Urinary bladder (tissue), 4 donors: Measurements from ENCODE around the gene RBBP7. TPM values are rescaled to one million over a fixed set of nuclear protein-coding genes. Genes with fewer than 3 reads are reported as not detected.

Source experiments
- DNase-seq: peaks from one replicate; pipeline ENCODE4 v3.0.0-alpha.2; 2015; ENCODE audit errors: extremely low spot score
- H3K27ac ChIP-seq: one replicate; pipeline ENCODE4 v1.5.1; 2013; ENCODE audit warnings: low read depth, mild to moderate bottlenecking, moderate library complexity
- H3K36me3 ChIP-seq: one replicate; pipeline ENCODE4 v1.6.1; 2013; ENCODE audit warnings: mild to moderate bottlenecking, moderate library complexity; ENCODE audit not compliant: insufficient read depth
- H3K4me1 ChIP-seq: one replicate; pipeline ENCODE4 v1.6.1; 2013; ENCODE audit warnings: mild to moderate bottlenecking, moderate library complexity; ENCODE audit not compliant: insufficient read depth
- H3K4me3 ChIP-seq: one replicate; pipeline ENCODE4 v1.5.1; 2013; ENCODE audit warnings: low read depth, low read length
- WGBS: extraction: QIAGEN DNeasy Blood & Tissue Kit; methylation state at CpG from one replicate; pipeline ENCODE4 v1.1.7; 2013; 5-methylcytosine and 5-hydroxymethylcytosine counted together
- polyA plus RNA-seq: library from polyadenylated mRNA; stranded (reverse); fragments of 200-250 nt; gene quantifications from one replicate; pipeline ENCODE4 v1.2.3, GENCODE V29; 2013
- total RNA-seq: library from RNA; depleted of rRNA; stranded (reverse); fragments of >200 nt; gene quantifications from one replicate; pipeline ENCODE4 v1.2.3, GENCODE V29; 2014
- donor health status: healthy with polysubstance abuse.
- donor health status: healthy.

Gene RBBP7
- total and polyA plus RNA-seq, 2 donors = 121 to 128 TPM

- Histone ChIP-seq H3K4me1 (no peaks in the 10 kb centered on the region), H3K4me3 (no peak overlapping the region), H3K27ac (no peak overlapping the region), H3K36me3 (no peaks in the 10 kb centered on the region)
- DNase-seq = no peak
- WGBS = 97% methylated on average over 3 of the region's 3 CpGs
Observed at GRCh38 chrX:16851827-16852226, 18.3 kb downstream of the RBBP7 start.

DNA sequence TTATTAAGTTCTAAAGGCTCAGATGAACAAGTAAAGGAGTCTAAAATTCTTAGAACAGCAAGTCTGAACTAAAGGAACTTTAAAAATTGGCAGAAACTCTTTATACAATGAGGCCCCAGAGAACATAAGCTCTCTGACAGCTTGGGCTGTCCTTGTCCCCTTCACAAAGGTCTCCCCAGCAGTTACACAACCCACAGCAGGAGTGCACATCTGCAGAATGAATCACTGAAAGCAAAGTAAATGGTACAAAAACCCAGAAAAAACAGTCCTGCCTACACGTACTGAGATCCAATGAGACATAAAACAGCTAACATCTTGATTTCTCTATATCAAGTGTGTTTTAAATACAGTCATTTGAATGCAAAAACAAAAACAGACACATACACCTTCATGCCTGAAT, 18.7 kb downstream of the RBBP7 start:
- 49% methylated on average over 1 of the region's 1 CpG for WGBS
- Histone ChIP-seq H3K27ac (no peak overlapping the region), H3K36me3 (no peaks in the 10 kb centered on the region), H3K4me3 (no peak overlapping the region), H3K4me1 (no peaks in the 10 kb centered on the region)
- no peak for DNase-seq

GRCh38 chrX:16848541-16848940, 21.6 kb downstream of the RBBP7 start:
- 50% methylated on average over 6 of the region's 6 CpGs for WGBS
- Histone ChIP-seq H3K4me3 (no peak overlapping the region), H3K4me1 (no peaks in the 10 kb centered on the region), H3K36me3 (peaks cover 1% of the 10 kb centered on the region), H3K27ac (no peak overlapping the region)
- no peak for DNase-seq

- no peak for DNase-seq
- Histone ChIP-seq H3K36me3 (peaks cover 1% of the 10 kb centered on the region), H3K4me1 (no peaks in the 10 kb centered on the region), H3K27ac (no peak overlapping the region), H3K4me3 (no peak overlapping the region)
- 61% methylated on average over 2 of the region's 2 CpGs for WGBS
Observed at GRCh38 chrX:16845686-16846085, 24.5 kb downstream of the RBBP7 start.

DNA sequence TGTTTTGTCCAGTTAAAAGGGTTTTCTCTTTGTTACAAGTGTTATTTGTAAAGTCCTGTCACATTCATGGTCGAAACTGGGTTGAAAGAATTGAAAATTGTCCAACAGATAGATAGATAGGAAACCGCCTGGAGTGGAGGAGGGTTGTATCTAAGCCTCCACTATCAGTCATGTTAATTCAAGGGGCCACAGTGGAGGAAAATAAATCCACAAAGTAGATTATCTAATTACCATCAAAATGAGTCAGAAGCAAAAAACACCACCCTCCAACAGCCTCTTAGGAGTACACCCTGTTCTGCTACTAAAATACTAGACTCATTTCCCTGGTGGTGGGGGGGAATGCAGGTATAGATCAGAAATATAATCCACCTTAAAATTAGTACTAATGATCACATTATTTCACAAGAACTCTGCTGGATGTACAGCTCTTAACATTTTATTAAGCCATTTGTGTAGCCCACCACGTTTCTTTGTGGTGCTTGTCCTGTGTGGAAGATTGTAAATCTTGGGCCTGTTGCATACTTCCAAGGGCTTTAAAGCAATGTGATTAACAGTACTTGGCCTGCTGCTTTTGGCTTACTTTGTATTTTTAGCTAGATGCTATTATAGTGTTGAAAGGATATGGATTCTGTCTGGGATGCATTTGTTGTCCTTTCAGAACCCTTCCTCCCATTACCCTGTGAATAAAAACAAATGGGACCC, 26.8 kb downstream of the RBBP7 start:
- H3K4me3 ChIP-seq = no peak overlapping the region
- H3K27ac ChIP-seq = no peak overlapping the region
- no peak for DNase-seq
- WGBS = 45% methylated on average over 3 of the region's 3 CpGs
- peaks cover 1% of the 10 kb centered on the region for H3K36me3 ChIP-seq
- H3K4me1 ChIP-seq = no peaks in the 10 kb centered on the region

- Histone ChIP-seq H3K36me3 (peaks cover 1% of the 10 kb centered on the region), H3K4me3 (no peak overlapping the region), H3K27ac (no peak overlapping the region), H3K4me1 (no peaks in the 10 kb centered on the region)
- WGBS = 74% methylated on average over 3 of the region's 3 CpGs
- no peak for DNase-seq
Observed at GRCh38 chrX:16842684-16843083, 27.5 kb downstream of the RBBP7 start.

GRCh38 chrX:16839852-16840460, 30.2 kb downstream of the RBBP7 start:
- DNase-seq = no peak
- peak overlapping the region; percentile 6 for H3K27ac ChIP-seq

DNA sequence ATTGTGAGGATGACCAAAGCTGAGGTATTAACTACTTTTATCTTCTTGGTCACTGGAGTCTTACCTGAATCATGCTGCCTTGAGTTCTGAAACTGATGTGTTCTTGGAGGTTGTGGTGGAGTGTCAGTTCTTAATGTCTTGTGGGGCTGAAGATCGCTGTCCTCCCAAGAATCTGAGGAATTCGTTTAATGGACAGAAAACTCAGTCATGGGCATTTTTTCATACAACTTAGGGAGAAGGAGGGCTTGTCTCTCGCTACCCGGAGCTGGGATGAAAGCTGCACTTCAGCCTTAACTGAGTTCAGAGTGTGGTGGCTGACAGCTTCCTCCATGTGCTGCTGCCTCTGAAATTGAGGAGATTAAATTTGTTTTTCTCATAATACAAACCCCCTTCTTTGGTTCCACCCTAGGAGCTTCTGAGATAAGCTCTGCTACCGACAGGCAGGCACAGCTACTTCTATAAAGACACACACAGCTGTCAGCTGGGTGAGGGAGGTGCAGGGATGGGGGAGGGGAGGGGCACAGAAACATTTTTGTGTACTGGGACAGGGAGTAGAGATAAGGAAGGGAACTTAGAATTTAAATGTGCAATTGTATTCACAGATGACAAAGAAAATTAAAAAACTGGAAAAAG, 30.8 kb downstream of the RBBP7 start:
- Histone ChIP-seq H3K36me3 (no peaks in the 10 kb centered on the region), H3K27ac (peak overlapping the region; percentile 6), H3K4me3 (no peak overlapping the region), H3K4me1 (no peaks in the 10 kb centered on the region)
- DNase-seq = no peak
- 47% methylated on average over 5 of the region's 5 CpGs for WGBS

More at GRCh38 chrX:16839852-16840460, 30.2 kb downstream of the RBBP7 start:
- H3K36me3 ChIP-seq = no peaks in the 10 kb centered on the region
- 75% methylated on average over 14 of the region's 14 CpGs for WGBS
- no peak overlapping the region for H3K4me3 ChIP-seq
- no peaks in the 10 kb centered on the region for H3K4me1 ChIP-seq

GRCh38 chrX:16838202-16839066, 31.7 kb downstream of the RBBP7 start:
- no peak overlapping the region for H3K4me3 ChIP-seq
- 61% methylated on average over 11 of the region's 11 CpGs for WGBS
- H3K27ac ChIP-seq = no peak overlapping the region

GRCh38 chrX:16836371-16836770, 33.8 kb downstream of the RBBP7 start:
- no peaks in the 10 kb centered on the region for H3K4me1 ChIP-seq
- no peaks in the 10 kb centered on the region for H3K36me3 ChIP-seq
- H3K4me3 ChIP-seq = no peak overlapping the region
- 67% methylated on average over 9 of the region's 9 CpGs for WGBS
- no peak for DNase-seq
- H3K27ac ChIP-seq = no peak overlapping the region

More at GRCh38 chrX:16838202-16839066, 31.7 kb downstream of the RBBP7 start:
- H3K4me1 ChIP-seq = no peaks in the 10 kb centered on the region
- no peaks in the 10 kb centered on the region for H3K36me3 ChIP-seq
- no peak for DNase-seq

GRCh38 chrX:16834806-16835205, 35.4 kb downstream of the RBBP7 start:
- Histone ChIP-seq H3K27ac (no peak overlapping the region), H3K36me3 (no peaks in the 10 kb centered on the region), H3K4me1 (no peaks in the 10 kb centered on the region), H3K4me3 (no peak overlapping the region)
- DNase-seq = no peak
- WGBS = 85% methylated on average over 6 of the region's 6 CpGs

DNA sequence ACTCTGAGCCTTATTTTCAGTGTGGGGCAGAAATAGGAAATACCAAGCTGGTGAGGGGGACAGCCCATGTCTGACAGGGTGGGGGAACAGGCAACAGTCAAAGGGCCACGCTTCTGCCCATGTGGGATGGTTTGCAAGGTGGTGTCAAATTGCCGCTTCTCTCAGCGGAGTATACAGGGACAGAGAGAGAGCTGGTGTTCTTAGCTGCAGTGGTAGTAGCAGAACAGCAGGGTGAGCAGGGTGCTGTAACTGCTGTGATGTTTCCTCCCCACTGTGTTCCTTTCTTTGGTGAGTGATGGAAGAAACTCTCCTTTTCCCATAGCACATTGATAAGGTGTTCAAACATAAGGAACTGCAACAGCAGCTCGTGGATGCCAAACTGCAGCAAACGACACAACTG, 37.9 kb downstream of the RBBP7 start:
- H3K4me1 ChIP-seq = no peaks in the 10 kb centered on the region
- no peaks in the 10 kb centered on the region for H3K36me3 ChIP-seq
- no peak overlapping the region for H3K4me3 ChIP-seq
- DNase-seq = no peak
- 65% methylated on average over 5 of the region's 5 CpGs for WGBS
- H3K27ac ChIP-seq = no peak overlapping the region

GRCh38 chrX:16828124-16828908, 41.8 kb downstream of the RBBP7 start:
- Histone ChIP-seq H3K4me1 (no peaks in the 10 kb centered on the region), H3K27ac (peak overlapping the region; percentile 79), H3K4me3 (no peak overlapping the region), H3K36me3 (no peaks in the 10 kb centered on the region)
- 32% methylated on average over 6 of the region's 6 CpGs for WGBS
- DNase-seq = no peak
